Stimulated activated effector memory CD8-positive, alpha-beta T cell treated with anti-CD3 and anti-CD28 coated beads, Interleukin-12 subunit alpha, Interleukin-12 subunit beta, amount 100 ng/mL, for 72 hours (primary cell): ENCODE measurements around the gene LRRC49.
"Not testable (repeated sequence)": the region's sequence is repeated elsewhere in the genome, so short reads cannot be mapped to it uniquely, and the experiment has no call there.

Experiments
- ATAC-seq: fragments of 150-1000 bp; cut with Tn5 transposase; 2 replicates; pipeline ENCODE4 v1.10.0; 2021
- DNase-seq, 2 donors: peaks; one replicate each; pipeline ENCODE4 v3.0.0; 2021 to 2022; ENCODE audit warnings: low spot score in 2 of 2
- H3K27ac Mint-ChIP-seq: one replicate; pipeline ENCODE4 v1.8.0; 2022; ENCODE audit warnings: mild to moderate bottlenecking, mixed read lengths
- H3K36me3 Mint-ChIP-seq: one replicate; pipeline ENCODE4 v1.8.0; 2022; ENCODE audit warnings: mild to moderate bottlenecking, mixed read lengths
- H3K4me1 Mint-ChIP-seq: one replicate; pipeline ENCODE4 v1.8.0; 2022; ENCODE audit warnings: mixed read lengths
- H3K4me3 Mint-ChIP-seq: one replicate; pipeline ENCODE4 v1.8.0; 2022; ENCODE audit warnings: mild to moderate bottlenecking, mixed read lengths
- H3K9me3 Mint-ChIP-seq: one replicate; pipeline ENCODE4 v1.8.0; 2022; ENCODE audit warnings: mixed read lengths

LRRC49 gene

DNA sequence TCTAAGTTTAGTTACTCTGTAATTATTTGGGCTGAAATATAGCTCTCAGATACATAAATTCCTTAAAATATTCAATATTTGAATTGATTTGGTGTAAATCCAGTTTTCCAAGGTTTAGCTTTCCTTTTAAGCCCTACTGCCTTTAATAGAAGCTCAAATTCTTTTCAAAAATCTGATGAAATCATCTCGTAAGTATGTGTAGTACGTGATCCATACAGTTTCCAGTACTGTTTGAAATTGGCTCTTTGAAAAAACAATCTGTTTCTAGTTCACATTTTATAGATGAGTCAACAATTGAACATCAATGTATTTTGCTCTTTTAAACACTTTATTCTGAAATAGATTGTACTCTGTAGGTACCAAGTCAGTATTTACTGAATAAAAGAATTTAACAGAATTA, 84.2 kb downstream of the LRRC49 start:
- Mint-ChIP-seq H3K4me3 (no peak overlapping the region), H3K27ac (no peak overlapping the region), H3K9me3 (no peaks in the 10 kb centered on the region), H3K4me1 (no peaks in the 10 kb centered on the region), H3K36me3 (no peaks in the 10 kb centered on the region)
- no peak for DNase-seq
- no peak for ATAC-seq

GRCh38 chr15:70995383-70995970, 102.9 kb downstream of the LRRC49 start:
- H3K27ac Mint-ChIP-seq: no peak overlapping the region
- no peak for DNase-seq
- H3K4me1 Mint-ChIP-seq: no peaks in the 10 kb centered on the region
- H3K9me3 Mint-ChIP-seq: peaks cover 13% of the 10 kb centered on the region
- no peak overlapping the region for H3K4me3 Mint-ChIP-seq
- ATAC-seq: no peak
- H3K36me3 Mint-ChIP-seq: no peaks in the 10 kb centered on the region

DNA sequence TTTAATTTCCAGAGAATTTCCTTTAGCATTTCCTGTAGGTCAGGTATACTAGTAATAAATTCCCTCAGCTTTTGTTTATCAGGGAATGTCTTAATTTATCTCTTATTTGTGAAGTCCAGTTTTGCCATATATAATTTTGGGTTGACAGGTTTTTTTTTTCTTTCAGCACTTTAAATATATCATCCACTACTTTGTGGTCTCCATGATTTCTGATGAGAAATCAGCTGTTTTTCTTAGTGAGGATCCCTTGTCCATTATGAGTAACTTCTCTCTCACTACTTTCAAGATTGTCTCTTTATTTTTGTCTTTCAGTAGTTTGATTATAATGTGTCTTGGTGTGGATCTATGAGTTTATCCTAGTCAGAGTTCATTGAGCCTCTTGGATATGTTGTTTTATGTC, 105.7 kb downstream of the LRRC49 start:
- no peaks in the 10 kb centered on the region for H3K36me3 Mint-ChIP-seq
- no peak for ATAC-seq
- no peaks in the 10 kb centered on the region for H3K4me1 Mint-ChIP-seq
- peaks cover 10% of the 10 kb centered on the region for H3K9me3 Mint-ChIP-seq
- no peak overlapping the region for H3K27ac Mint-ChIP-seq
- no peak for DNase-seq
- H3K4me3 Mint-ChIP-seq: no peak overlapping the region

GRCh38 chr15:71002316-71002715, 109.7 kb downstream of the LRRC49 start:
- no peak for ATAC-seq
- Mint-ChIP-seq H3K27ac (no peak overlapping the region), H3K36me3 (no peaks in the 10 kb centered on the region), H3K4me3 (no peak overlapping the region), H3K4me1 (no peaks in the 10 kb centered on the region), H3K9me3 (peaks cover 10% of the 10 kb centered on the region)
- DNase-seq: no peak

GRCh38 chr15:71003319-71003718, 110.7 kb downstream of the LRRC49 start:
- Mint-ChIP-seq H3K4me3 (no peak overlapping the region), H3K27ac (no peak overlapping the region), H3K4me1 (no peaks in the 10 kb centered on the region), H3K9me3 (peaks cover 6% of the 10 kb centered on the region), H3K36me3 (no peaks in the 10 kb centered on the region)
- no peak for ATAC-seq
- no peak for DNase-seq

GRCh38 chr15:71004506-71004905, 111.9 kb downstream of the LRRC49 start:
- not testable (repeated sequence) for H3K27ac Mint-ChIP-seq, ATAC-seq, H3K36me3 Mint-ChIP-seq, H3K4me1 Mint-ChIP-seq, DNase-seq, H3K9me3 Mint-ChIP-seq, H3K4me3 Mint-ChIP-seq

DNA sequence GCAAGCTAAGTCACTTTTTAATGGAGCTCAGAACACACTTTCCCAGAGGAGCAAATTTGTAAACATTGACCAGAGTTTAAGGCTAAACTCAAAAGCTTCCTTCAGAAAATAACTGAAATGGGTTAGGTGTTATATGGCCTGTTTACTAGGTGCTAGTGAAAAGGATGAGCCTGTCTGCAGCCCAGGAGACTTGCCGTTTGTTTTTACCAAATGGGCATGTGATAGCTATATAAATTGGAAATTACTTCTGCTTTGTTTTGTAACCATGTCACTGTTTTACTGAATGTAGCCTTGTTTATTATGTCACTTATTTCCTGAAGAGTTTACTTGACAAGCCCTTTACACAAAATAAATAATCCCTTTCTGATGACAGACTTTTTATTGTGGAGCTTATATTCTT, 113.3 kb downstream of the LRRC49 start:
- ATAC-seq (no peak), DNase-seq (no peak)
- H3K4me1 Mint-ChIP-seq: no peaks in the 10 kb centered on the region
- H3K27ac Mint-ChIP-seq: no peak overlapping the region
- no peak overlapping the region for H3K4me3 Mint-ChIP-seq
- H3K36me3 Mint-ChIP-seq: no peaks in the 10 kb centered on the region
- no peaks in the 10 kb centered on the region for H3K9me3 Mint-ChIP-seq

DNA sequence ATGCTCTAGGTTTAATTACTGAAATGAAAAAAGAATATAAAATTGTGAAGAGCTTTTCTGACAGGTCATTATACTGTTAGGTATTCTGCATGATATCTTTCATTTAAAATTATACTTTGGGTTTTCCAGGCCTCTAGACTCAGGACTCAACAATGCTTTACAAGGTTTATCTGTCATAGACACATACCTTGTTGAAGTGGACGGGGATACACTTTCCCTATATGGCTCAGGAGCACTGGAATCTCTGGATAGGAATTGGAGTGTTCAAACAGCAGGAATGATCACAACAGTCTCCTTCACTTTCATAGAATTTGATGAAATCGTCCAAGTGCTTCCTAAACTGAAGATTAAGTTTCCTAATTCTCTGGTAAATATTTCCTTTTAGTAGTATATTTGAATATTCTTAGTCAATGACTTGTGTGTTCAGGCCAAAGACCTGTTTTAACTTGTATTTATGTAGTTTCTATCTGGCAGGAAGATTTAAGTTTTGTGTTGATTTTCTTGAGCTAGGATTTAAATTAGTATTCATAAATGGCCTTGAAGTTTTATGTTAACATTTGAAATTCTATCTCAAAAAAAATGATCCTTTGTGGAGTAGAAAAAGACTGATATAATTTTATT, 115.7 kb downstream of the LRRC49 start:
- ATAC-seq: no peak
- DNase-seq: no peak
- H3K9me3 Mint-ChIP-seq: no peaks in the 10 kb centered on the region
- H3K27ac Mint-ChIP-seq: no peak overlapping the region
- H3K4me1 Mint-ChIP-seq: no peaks in the 10 kb centered on the region
- no peak overlapping the region for H3K4me3 Mint-ChIP-seq
- H3K36me3 Mint-ChIP-seq: no peaks in the 10 kb centered on the region

DNA sequence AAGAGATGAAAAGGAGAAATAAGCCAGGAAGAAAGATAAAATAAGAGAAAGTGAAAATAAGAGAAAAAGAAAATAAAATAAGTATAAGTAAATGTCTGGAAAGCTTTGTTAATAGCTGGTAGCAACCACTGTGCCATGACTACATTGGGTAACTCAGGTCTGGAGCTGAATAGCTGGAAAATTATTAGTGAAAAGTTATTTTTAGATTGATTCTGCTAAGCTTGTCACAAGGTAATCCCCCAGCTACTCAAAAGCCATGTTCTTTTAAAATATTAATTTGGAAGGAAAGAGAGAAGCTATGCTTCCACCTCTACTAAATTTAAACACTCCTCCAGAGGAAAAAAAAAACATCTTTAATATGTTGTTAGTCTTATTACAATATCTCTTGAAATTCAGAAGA, 117.8 kb downstream of the LRRC49 start:
- Mint-ChIP-seq H3K36me3 (no peaks in the 10 kb centered on the region), H3K4me3 (no peak overlapping the region), H3K27ac (no peak overlapping the region), H3K9me3 (no peaks in the 10 kb centered on the region), H3K4me1 (no peaks in the 10 kb centered on the region)
- no peak for ATAC-seq
- no peak for DNase-seq

DNA sequence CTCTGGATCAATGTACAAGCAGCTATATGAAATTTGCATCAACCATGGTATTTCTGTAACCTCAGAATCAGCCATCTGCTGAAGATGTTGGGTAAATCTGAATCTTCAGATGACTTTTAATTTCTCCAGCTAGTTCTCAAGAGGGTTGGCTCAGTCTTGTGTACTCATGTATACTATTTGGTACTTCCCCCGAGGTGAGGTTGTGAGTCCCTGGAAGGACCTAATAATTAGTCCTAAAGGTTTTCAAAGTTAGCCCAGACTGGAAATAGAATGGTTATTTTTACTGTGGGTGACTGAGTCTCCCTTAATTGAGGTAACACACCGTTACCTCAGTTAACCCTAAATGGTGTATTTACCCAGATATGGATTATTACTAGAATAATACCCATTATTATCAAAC, 118.4 kb downstream of the LRRC49 start:
- no peak overlapping the region for H3K27ac Mint-ChIP-seq
- no peak overlapping the region for H3K4me3 Mint-ChIP-seq
- no peak for ATAC-seq
- DNase-seq: no peak
- no peaks in the 10 kb centered on the region for H3K36me3 Mint-ChIP-seq
- H3K9me3 Mint-ChIP-seq: no peaks in the 10 kb centered on the region
- H3K4me1 Mint-ChIP-seq: no peaks in the 10 kb centered on the region

DNA sequence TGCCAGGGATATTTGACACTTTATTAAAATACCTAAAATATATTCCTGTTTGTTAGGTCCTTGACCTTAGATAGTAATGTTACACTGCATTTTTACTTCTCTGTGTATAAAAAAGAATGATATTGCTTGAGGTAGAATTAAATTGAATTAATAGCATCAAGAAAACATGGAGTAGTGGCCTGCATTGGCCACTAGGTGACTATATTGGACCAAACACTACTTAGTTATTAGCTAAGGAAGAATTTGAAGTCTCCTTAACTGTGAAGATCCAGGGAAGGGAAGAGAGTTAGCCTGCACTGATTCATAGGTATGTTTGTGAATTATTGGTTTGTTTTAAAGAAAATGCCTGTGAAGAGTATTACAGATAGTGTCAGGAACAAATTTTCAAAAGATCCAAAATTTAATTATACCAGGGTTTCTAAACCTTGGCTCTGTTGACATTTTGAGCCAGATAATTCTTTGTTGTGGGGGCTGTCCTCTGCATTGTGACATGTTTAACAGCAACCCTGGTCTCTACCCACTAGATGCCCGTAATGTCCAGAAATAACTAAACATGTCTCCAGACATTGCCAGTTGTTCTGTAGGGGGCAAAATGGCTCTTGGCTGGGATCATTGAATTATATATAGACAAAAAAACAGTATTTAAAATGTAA, 119.0 kb downstream of the LRRC49 start:
- no peak overlapping the region for H3K27ac Mint-ChIP-seq
- DNase-seq: no peak
- H3K9me3 Mint-ChIP-seq: no peaks in the 10 kb centered on the region
- no peaks in the 10 kb centered on the region for H3K4me1 Mint-ChIP-seq
- no peak overlapping the region for H3K4me3 Mint-ChIP-seq
- no peak for ATAC-seq
- no peaks in the 10 kb centered on the region for H3K36me3 Mint-ChIP-seq

DNA sequence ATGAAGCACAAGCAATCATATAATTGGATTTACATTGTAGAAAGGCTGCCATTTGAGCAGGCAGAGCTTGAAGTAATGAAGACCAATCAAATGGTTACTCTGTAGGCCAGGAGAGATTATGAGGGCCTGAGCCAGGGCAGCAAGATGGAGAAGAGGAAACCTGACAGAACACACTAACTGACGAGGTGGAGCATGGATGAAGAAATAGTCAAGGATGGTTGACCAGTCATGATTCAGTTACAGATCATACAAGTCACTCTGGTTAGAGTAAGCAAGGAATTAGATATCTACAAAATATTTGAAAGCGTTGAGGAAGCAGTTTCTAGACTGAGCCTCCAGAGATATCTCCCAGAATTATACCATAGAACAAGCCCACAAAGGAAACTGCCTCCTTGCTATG, 120.8 kb downstream of the LRRC49 start:
- ATAC-seq (no peak), DNase-seq (no peak)
- no peak overlapping the region for H3K27ac Mint-ChIP-seq
- H3K9me3 Mint-ChIP-seq: no peaks in the 10 kb centered on the region
- no peak overlapping the region for H3K4me3 Mint-ChIP-seq
- H3K4me1 Mint-ChIP-seq: no peaks in the 10 kb centered on the region
- H3K36me3 Mint-ChIP-seq: no peaks in the 10 kb centered on the region

- Mint-ChIP-seq H3K36me3 (no peaks in the 10 kb centered on the region), H3K4me1 (no peaks in the 10 kb centered on the region), H3K27ac (no peak overlapping the region), H3K4me3 (no peak overlapping the region), H3K9me3 (peaks cover 4% of the 10 kb centered on the region)
- ATAC-seq (no peak), DNase-seq (no peak)
Observed at GRCh38 chr15:71015342-71015741, 122.7 kb downstream of the LRRC49 start.

DNA sequence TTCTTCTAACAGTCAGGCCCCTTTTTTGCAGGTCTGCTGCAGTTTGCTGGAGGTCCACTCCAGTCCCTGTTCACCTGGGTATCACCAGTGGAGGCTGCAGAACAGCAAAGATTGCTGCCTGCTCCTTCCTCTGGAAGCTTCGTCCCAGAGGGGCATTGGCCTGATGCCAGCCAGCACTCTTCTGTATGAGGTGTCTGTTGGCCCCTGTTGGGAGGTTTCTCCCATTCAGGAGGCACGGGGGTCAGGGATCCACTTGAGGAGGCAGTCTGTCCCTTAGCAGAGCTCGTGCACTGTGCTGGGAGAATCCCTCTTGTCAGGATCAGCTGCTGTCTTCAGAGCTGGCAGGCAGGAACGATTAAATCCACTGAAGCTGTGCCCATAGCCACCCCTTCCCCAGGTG, 138.6 kb downstream of the LRRC49 start:
- DNase-seq, ATAC-seq, H3K36me3 Mint-ChIP-seq, H3K9me3 Mint-ChIP-seq, H3K4me1 Mint-ChIP-seq, H3K4me3 Mint-ChIP-seq, H3K27ac Mint-ChIP-seq: not testable (repeated sequence)

DNA sequence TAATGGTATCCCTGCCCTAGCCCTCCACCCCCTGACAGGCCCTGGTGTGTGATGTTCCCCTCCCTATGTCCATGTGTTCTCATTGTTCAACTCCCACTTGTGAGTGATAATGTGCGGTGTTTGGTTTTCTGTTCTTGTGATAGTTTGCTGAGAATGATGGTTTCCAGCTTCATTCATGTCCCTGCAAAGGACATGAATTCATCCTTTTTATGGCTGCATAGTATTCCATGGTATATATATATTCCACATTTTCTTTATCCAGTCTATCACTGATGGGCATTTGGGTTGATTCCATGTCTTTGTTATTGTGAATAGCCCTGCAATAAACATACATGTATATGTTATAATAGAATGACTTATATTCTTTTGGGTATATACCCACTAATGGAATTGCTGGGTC, 142.9 kb downstream of the LRRC49 start:
- not testable (repeated sequence) for H3K27ac Mint-ChIP-seq, H3K4me1 Mint-ChIP-seq, ATAC-seq, H3K9me3 Mint-ChIP-seq, DNase-seq, H3K36me3 Mint-ChIP-seq, H3K4me3 Mint-ChIP-seq

GRCh38 chr15:71042356-71042922, 149.8 kb downstream of the LRRC49 start:
- H3K27ac Mint-ChIP-seq: no peak overlapping the region
- no peaks in the 10 kb centered on the region for H3K36me3 Mint-ChIP-seq
- H3K4me3 Mint-ChIP-seq: no peak overlapping the region
- ATAC-seq (no peak), DNase-seq (no peak)
- no peaks in the 10 kb centered on the region for H3K9me3 Mint-ChIP-seq
- H3K4me1 Mint-ChIP-seq: no peaks in the 10 kb centered on the region
